Measurements from ENCODE around the gene RPUSD4. TPM values are rescaled to one million over a fixed set of nuclear protein-coding genes. Genes with fewer than 3 reads are reported as not detected.
A peak's percentile ranks its signal among the peaks of the same experiment; 100 is the strongest.

RPUSD4 gene
- polyA plus RNA-seq (43.4 and 50.0 TPM in 2 replicates), polyA minus RNA-seq (35.9 and 37.5 TPM in 2 replicates)

- peak within 1 kb of the TSS; percentile 76 for H3K27ac ChIP-seq (ENCODE audit: low read length)
- H3K36me3 ChIP-seq (ENCODE audit: insufficient read depth, low read length), result no peaks in the 10 kb centered on the region
- H3K9ac ChIP-seq (ENCODE audit: low read length), result peak within 1 kb of the TSS; percentile 79
- H3K4me2 ChIP-seq (ENCODE audit: low read length), result peak within 1 kb of the TSS; percentile 65
- peak within 1 kb of the TSS; percentile 41 for H2AFZ ChIP-seq (ENCODE audit: low read depth, low read length)
- no peaks in the 10 kb centered on the region for H3K27me3 ChIP-seq (ENCODE audit: insufficient read depth, low read depth, low read length)
- no peaks in the 10 kb centered on the region for H3K9me2 ChIP-seq (ENCODE audit: insufficient read depth, low read length)
- no peaks in the 10 kb centered on the region for H3F3A ChIP-seq (ENCODE audit: insufficient read depth, low read length, poor library complexity, severe bottlenecking)
- peaks cover 32% of the 10 kb centered on the region for H3K79me2 ChIP-seq (replicated peaks; ENCODE audit: insufficient read depth, low read length)
- H3K9me3 ChIP-seq (ENCODE audit: low read length), result no peaks in the 10 kb centered on the region
- no peaks in the 10 kb centered on the region for H4K20me1 ChIP-seq (ENCODE audit: insufficient read depth)
- H3K4me3 ChIP-seq (ENCODE audit: low read length), result peak within 1 kb of the TSS; percentile 83
- no peak for TF ChIP-seq CTCF (IDR thresholded peaks at IDR 0.05; ENCODE audit: poor library complexity, severe bottlenecking)
- no peak for TF ChIP-seq SMC3 (conservative IDR thresholded peaks at IDR 0.05; ENCODE audit: poor library complexity)
- peak; percentile 99 for TF ChIP-seq MXI1 (conservative IDR thresholded peaks at IDR 0.05; ENCODE audit: poor library complexity, severe bottlenecking)
- peak; percentile 84 for TF ChIP-seq REST (IDR thresholded peaks at IDR 0.05; ENCODE audit: borderline replicate concordance)
- peak; percentile 31 for TF ChIP-seq EP300 (conservative IDR thresholded peaks at IDR 0.05; ENCODE audit: poor library complexity, severe bottlenecking)
- TF ChIP-seq POLR2AphosphoS5 (IDR thresholded peaks at IDR 0.05), result peak; percentile 96
- TF ChIP-seq EZH2 (IDR thresholded peaks at IDR 0.05; ENCODE audit: borderline replicate concordance, insufficient read depth, low read length, poor library complexity, severe bottlenecking), result no peak
- TF ChIP-seq RAD21 (conservative IDR thresholded peaks at IDR 0.05), result no peak
- TF ChIP-seq TAF1 (IDR thresholded peaks at IDR 0.05; ENCODE audit: low read depth), result peak; percentile 67
These were observed at the start of gene RPUSD4, which contains the start of gene FAM118B for GRCh38 chr11:126211236-126212088. TSS of gene RPUSD4 (minus strand) at chr11:126211650. CDS start at chr11:126211638, 12 bp downstream. TSS of gene FAM118B (plus strand) at chr11:126211782. CDS start at chr11:126235002, 23,220 bp downstream.

GRCh38 chr11:126257764-126258163 lies 46.3 kb upstream of the RPUSD4 start:
- H3K4me2 ChIP-seq (ENCODE audit: low read length), result no peak overlapping the region

More at GRCh38 chr11:126257764-126258163, 46.3 kb upstream of the RPUSD4 start:
- H3K9me3 ChIP-seq (ENCODE audit: low read length), result no peaks in the 10 kb centered on the region
- H3K79me2 ChIP-seq (replicated peaks; ENCODE audit: insufficient read depth, low read length), result no peaks in the 10 kb centered on the region
- H3K4me3 ChIP-seq (ENCODE audit: low read length), result no peak overlapping the region
- peaks cover 19% of the 10 kb centered on the region for H3K36me3 ChIP-seq (ENCODE audit: insufficient read depth, low read length)
- H4K20me1 ChIP-seq (ENCODE audit: insufficient read depth), result no peaks in the 10 kb centered on the region
- H3F3A ChIP-seq (ENCODE audit: insufficient read depth, low read length, poor library complexity, severe bottlenecking), result no peaks in the 10 kb centered on the region
- H3K9ac ChIP-seq (ENCODE audit: low read length), result no peak overlapping the region
- no peak overlapping the region for H2AFZ ChIP-seq (ENCODE audit: low read depth, low read length)
- no peaks in the 10 kb centered on the region for H3K9me2 ChIP-seq (ENCODE audit: insufficient read depth, low read length)
- TF ChIP-seq EP300 (conservative IDR thresholded peaks at IDR 0.05; ENCODE audit: poor library complexity, severe bottlenecking), result no peak
- no peaks in the 10 kb centered on the region for H3K27me3 ChIP-seq (ENCODE audit: insufficient read depth, low read depth, low read length)
- no peak overlapping the region for H3K27ac ChIP-seq (ENCODE audit: low read length)
